Activated T-cell treated with anti-CD3 and anti-CD28 coated beads, Interleukin-2, amount 50 U/mL, for 24 hours (primary cell): ENCODE measurements around the gene NPY1R.

Experiments used
- DNase-seq: peaks from one replicate; pipeline ENCODE4 v3.0.0-alpha.2; 2020
- H3K27ac Mint-ChIP-seq: 2 replicates; pipeline ENCODE4 v1.8.0; 2020; ENCODE audit warnings: mild to moderate bottlenecking, mixed read lengths
- H3K27me3 Mint-ChIP-seq: 2 replicates; pipeline ENCODE4 v1.8.0; 2020; ENCODE audit warnings: mixed read lengths
- H3K36me3 Mint-ChIP-seq: 2 replicates; pipeline ENCODE4 v1.8.0; 2020; ENCODE audit warnings: low read depth, mixed read lengths
- H3K4me1 Mint-ChIP-seq: 2 replicates; pipeline ENCODE4 v1.8.0; 2020; ENCODE audit warnings: low read depth, mixed read lengths
- H3K4me3 Mint-ChIP-seq: 2 replicates; pipeline ENCODE4 v1.8.0; 2020; ENCODE audit warnings: mild to moderate bottlenecking, moderate library complexity, mixed read lengths
- H3K9me3 Mint-ChIP-seq: 2 replicates; pipeline ENCODE4 v1.8.0; 2020; ENCODE audit warnings: mixed read lengths

NPY1R gene

GRCh38 chr4:163317110-163317509, 15.3 kb downstream of the NPY1R start:
- H3K9me3 Mint-ChIP-seq = peaks cover 30% of the 10 kb centered on the region
- DNase-seq = no peak

GRCh38 chr4:163309466-163309865, 22.9 kb downstream of the NPY1R start:
- Mint-ChIP-seq H3K36me3 (no peaks in the 10 kb centered on the region), H3K9me3 (peaks cover 3% of the 10 kb centered on the region), H3K4me3 (no peak overlapping the region), H3K27ac (no peak overlapping the region), H3K4me1 (no peaks in the 10 kb centered on the region), H3K27me3 (peaks cover 6% of the 10 kb centered on the region)
- no peak for DNase-seq

More at GRCh38 chr4:163317110-163317509, 15.3 kb downstream of the NPY1R start:
- Mint-ChIP-seq H3K4me1 (no peaks in the 10 kb centered on the region), H3K27me3 (peaks cover 15% of the 10 kb centered on the region), H3K36me3 (no peaks in the 10 kb centered on the region), H3K4me3 (no peak overlapping the region), H3K27ac (no peak overlapping the region)

DNA sequence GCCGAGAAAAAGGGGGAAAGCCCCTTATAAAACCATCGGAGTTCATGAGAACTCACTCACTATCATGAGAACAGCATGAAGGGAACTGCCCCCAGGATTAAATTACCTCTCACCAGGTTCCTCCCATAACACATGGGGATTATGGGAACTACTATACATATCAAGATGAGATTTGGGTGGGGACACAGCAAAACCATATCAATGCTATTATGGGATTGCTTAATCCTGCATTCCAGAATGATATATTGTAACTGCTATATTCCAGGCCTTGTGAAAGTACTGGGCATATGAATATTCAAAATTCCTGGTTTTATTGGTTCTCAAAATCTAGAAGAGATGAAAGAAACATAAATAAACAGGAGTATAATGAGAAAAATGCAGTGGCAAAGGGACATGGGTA, 29.3 kb downstream of the NPY1R start:
- Mint-ChIP-seq H3K4me1 (no peaks in the 10 kb centered on the region), H3K27me3 (no peaks in the 10 kb centered on the region), H3K4me3 (no peak overlapping the region), H3K36me3 (no peaks in the 10 kb centered on the region), H3K9me3 (no peaks in the 10 kb centered on the region), H3K27ac (no peak overlapping the region)
- no peak for DNase-seq

- no peaks in the 10 kb centered on the region for H3K4me1 Mint-ChIP-seq
- no peaks in the 10 kb centered on the region for H3K27me3 Mint-ChIP-seq
- no peaks in the 10 kb centered on the region for H3K9me3 Mint-ChIP-seq
- DNase-seq = no peak
- no peak overlapping the region for H3K27ac Mint-ChIP-seq
- no peak overlapping the region for H3K4me3 Mint-ChIP-seq
- H3K36me3 Mint-ChIP-seq = no peaks in the 10 kb centered on the region
These were observed 32.0 kb downstream of the NPY1R start for GRCh38 chr4:163300445-163300844.

DNA sequence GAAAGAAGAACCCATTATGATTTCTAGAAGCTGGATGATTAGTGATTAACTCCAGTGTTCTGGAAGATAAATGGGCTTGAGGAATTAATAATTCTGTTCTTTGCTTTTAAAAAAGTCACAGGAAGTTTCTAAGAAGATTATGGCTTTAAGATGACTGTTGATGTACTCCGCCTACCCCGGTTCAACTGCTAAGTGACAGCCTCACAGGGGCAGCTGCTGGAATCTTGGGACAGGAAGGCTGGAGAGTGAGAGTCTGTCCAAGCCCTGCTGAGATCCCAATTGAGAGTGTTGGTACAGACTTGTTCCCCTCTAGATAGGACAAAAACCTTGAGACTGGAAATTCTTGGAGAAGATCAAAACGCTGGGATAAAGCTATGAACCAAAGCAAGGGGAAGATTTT, 37.3 kb downstream of the NPY1R start:
- Mint-ChIP-seq H3K27ac (no peak overlapping the region), H3K4me3 (no peak overlapping the region), H3K4me1 (no peaks in the 10 kb centered on the region)

DNA sequence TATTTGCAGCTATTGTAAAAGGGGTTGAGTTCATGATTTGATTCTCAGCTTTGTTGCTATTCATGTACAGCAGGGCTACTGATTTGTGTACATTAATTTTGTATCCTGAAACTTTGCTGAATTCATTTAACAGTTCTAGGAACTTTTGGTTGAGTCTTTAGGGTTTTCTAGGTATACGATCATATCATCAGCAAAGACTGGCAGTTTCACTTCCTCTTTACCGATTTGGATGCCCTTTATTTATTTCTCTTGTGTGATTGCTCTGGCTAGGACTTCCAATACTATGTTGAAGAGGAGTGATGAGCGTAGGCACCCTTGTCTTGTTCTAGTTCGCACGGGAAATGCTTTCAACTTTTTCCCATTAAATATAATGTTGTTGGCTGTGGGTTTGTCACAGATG, 48.1 kb downstream of the NPY1R start:
- no peaks in the 10 kb centered on the region for H3K36me3 Mint-ChIP-seq
- peaks cover 7% of the 10 kb centered on the region for H3K27me3 Mint-ChIP-seq
- DNase-seq = no peak
- H3K27ac Mint-ChIP-seq = no peak overlapping the region
- H3K9me3 Mint-ChIP-seq = peaks cover 4% of the 10 kb centered on the region
- no peaks in the 10 kb centered on the region for H3K4me1 Mint-ChIP-seq
- H3K4me3 Mint-ChIP-seq = no peak overlapping the region

More for the DNA sequence above, 37.3 kb downstream of the NPY1R start:
- no peaks in the 10 kb centered on the region for H3K9me3 Mint-ChIP-seq
- no peak for DNase-seq
- H3K27me3 Mint-ChIP-seq = peaks cover 4% of the 10 kb centered on the region
- H3K36me3 Mint-ChIP-seq = no peaks in the 10 kb centered on the region

- H3K9me3 Mint-ChIP-seq = peaks cover 4% of the 10 kb centered on the region
These were observed 51.5 kb downstream of the NPY1R start for GRCh38 chr4:163280703-163281519.

DNA sequence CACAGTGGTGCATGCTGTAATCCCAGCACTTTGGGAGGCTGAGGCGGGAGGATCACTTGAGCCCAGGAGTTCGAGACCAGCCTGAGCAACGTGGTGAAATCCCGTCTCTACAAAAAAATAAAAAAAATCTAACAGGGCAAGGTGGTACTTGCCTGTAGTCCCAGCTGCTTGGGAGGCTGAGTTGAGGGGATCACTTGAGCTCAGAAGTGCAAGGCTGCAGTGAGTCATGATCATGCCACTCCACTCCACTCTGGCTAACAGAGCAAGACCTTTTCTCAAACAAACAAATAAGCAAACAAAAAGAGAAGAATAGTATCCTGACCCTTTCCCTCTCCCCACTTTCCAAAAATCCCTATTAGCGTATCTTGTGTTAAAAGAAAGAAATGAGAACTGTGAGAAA, 52.7 kb downstream of the NPY1R start:
- no peaks in the 10 kb centered on the region for H3K36me3 Mint-ChIP-seq
- peaks cover 3% of the 10 kb centered on the region for H3K27me3 Mint-ChIP-seq
- H3K9me3 Mint-ChIP-seq = peaks cover 4% of the 10 kb centered on the region
- no peak for DNase-seq
- no peaks in the 10 kb centered on the region for H3K4me1 Mint-ChIP-seq
- H3K27ac Mint-ChIP-seq = no peak overlapping the region
- no peak overlapping the region for H3K4me3 Mint-ChIP-seq

More at GRCh38 chr4:163280703-163281519, 51.5 kb downstream of the NPY1R start:
- no peak for DNase-seq
- Mint-ChIP-seq H3K4me1 (no peaks in the 10 kb centered on the region), H3K36me3 (no peaks in the 10 kb centered on the region), H3K4me3 (no peak overlapping the region), H3K27ac (no peak overlapping the region), H3K27me3 (peaks cover 2% of the 10 kb centered on the region)

- no peaks in the 10 kb centered on the region for H3K9me3 Mint-ChIP-seq
- DNase-seq = no peak
- peaks cover 10% of the 10 kb centered on the region for H3K27me3 Mint-ChIP-seq
- no peaks in the 10 kb centered on the region for H3K4me1 Mint-ChIP-seq
- H3K4me3 Mint-ChIP-seq = no peak overlapping the region
- no peak overlapping the region for H3K27ac Mint-ChIP-seq
- H3K36me3 Mint-ChIP-seq = no peaks in the 10 kb centered on the region
These were observed 57.5 kb downstream of the NPY1R start for GRCh38 chr4:163274861-163275260.
